GM18520 (cell line): ENCODE results near the gene NID2.

Experiments
- ATAC-seq: cut with Tn5 transposase; IDR thresholded peaks from one replicate; pipeline ENCODE4 v1.9.1; 2021; ENCODE audit not compliant: unreplicated experiment

The NID2 gene

DNA sequence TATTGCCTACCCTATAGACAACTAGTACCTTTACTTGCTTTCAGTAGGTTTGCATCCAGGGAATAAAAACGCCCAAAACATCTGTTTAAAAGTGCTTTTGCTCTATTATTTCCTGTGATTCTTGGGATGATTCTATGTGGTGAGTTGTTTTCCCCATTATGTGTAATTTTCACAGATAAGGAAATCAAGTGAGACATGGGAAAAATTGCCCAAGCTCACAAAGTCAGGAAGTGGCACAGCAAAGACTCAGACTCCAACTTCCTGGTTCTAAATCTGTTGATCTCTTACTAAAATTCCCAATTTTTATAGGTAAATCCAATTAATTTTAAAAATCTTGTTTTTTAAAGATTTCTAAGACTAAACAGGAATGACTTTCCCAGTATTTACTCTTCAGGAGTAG, 39.0 kb downstream of the NID2 start:
- ATAC-seq = no peak

DNA sequence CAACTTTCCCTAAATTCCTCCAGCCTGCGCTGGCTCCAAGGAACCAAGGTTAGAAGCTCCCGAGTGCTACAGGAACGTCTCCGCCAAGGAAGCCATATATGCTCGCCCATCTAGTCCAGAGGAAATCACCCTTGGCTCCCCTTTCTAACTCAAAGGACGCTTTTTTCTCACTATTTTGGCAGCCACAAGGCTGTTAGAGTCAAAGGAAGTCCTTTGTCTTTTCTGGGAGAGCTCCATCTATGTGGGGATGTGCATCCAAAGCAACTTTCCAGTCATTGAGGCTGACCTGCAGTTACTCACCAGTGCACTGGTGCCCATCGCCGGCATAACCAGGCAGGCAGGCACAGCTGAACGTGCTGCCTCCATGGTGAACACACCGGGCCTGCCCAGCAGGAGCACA, 42.0 kb downstream of the NID2 start:
- ATAC-seq = no peak

DNA sequence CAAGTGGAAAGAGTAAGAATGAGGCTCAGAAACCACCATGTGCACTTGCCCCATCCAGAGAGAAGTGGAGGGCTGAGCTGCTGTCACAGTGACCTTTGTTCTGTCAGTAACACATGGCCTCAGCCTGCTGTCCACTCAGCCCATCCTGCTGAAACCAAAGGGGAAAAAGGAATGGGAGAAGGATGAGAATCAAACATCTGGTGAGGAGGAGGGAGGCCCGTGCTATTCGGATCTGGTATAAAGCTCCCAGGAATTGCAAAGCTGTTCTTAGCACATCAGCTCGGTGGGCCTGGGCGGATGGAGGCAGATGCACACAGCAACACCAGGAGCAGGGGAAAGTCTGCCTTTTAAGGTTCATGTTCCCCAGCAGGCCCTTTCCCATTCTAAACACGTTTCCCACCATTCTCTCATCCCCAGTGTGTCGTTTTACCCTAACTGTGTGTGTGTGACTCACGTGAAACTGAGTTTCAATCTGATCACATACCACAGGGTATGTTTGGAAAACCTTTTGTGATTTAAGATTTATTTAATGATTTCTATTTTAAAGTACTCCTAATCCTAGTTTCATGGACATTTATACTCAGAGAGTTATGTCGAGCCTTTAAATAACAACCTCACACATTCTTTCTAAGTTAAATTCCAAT, 42.7 kb downstream of the NID2 start:
- ATAC-seq = no peak

DNA sequence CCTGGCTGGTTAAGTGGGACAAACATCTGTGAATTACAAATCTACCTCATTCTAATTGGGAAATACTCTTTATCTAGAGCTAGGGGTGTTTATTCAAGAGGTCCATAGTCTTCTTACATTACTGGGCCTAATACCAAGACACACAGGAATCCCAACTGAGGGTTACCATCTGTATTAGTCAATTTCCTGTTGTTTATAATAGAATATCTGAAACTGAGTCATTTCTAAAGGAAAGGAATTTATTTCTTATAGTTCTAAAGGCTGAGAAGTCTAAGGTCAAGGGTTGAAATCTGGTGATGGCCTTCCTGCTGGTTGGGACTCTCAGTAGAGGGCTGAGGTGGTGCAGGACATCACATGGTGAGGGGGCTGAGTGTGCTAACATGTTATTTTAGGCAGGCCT, 43.5 kb downstream of the NID2 start:
- ATAC-seq = no peak

DNA sequence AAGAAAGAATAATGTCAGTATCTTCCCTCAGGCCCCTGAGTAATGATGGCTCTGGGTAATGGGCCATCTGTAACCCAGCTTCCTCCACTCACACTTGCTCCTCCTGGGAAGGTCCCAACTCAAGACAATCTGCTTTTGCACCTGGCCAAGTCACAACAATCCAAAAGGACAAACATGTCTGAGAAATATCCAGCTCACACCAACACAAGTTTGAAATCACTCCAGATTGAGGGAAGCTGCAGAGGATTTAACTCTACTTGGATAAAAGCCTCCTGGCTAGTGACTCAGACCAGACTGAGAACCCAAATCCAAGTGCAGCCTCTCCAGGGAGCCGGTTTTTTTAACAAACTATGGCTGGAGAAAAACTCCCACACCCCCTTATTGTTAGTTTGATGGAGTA, 45.3 kb downstream of the NID2 start:
- no peak for ATAC-seq

DNA sequence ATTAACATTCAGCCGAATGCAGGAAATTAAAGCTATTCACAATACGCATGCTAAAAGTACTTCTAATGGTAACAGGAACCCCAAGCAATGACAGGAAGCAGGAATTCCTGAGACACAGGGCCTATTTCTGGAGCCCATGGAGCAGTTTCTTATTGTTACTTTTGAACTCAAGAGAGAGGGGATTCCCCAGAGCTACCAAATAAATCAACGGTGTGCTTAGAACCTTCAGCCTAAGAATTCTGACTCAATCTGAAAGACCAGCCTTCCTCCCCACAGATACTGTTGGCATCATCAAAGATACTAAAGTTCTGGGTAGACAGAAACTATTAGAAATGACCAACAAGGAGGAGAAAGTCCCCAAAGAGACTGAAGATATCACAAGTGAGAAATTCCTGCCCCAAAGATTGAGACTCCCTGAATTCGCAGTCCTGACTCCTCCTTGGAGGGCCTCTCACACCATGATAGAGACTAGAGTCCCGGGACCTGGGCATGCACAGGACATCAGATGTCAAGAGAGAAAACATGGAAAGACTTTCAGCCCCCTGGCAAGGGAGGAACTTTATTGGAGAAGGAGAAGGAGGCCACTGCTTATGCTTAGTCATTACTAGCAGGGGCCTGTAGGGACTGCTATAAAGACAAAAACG, 46.8 kb downstream of the NID2 start:
- no peak for ATAC-seq

DNA sequence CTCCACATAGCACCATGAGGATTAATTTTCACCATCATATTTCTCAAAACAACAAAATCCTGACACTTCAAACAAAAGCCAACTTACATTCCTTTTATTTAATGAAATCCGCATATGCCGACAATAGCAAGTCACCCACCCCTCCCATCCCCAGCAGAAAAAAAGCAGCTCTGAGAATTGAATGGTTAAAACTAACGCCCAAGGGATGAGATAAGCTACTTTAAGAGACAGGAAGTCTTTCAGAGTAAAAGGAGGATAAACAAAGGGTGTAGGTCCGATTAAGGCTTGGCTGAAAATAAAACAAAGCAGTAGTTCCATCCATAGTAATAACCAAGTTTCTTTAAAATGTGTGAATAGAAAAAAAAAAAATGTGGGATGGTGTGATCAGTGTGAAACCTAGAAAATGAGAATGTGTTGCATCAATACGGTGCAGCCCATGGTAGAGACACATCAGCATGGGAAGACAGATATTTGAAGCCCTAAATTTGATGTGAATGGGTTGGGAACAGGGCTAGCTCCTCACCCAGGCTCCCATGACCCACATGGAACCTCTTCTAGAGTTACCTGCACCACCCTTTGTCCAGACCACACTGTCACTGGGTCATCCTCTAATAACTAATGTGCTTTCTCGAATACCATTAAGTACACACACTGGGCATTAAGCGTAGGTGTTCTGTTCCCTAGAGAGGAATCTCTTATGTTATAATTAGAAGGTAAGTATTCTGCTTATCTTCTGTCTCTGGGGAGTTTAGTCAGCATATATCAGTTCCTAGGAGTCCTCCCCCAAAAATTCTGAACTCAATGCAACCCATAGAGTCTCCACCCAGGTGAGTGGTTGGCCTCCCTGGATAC, 47.8 kb downstream of the NID2 start:
- ATAC-seq = no peak

DNA sequence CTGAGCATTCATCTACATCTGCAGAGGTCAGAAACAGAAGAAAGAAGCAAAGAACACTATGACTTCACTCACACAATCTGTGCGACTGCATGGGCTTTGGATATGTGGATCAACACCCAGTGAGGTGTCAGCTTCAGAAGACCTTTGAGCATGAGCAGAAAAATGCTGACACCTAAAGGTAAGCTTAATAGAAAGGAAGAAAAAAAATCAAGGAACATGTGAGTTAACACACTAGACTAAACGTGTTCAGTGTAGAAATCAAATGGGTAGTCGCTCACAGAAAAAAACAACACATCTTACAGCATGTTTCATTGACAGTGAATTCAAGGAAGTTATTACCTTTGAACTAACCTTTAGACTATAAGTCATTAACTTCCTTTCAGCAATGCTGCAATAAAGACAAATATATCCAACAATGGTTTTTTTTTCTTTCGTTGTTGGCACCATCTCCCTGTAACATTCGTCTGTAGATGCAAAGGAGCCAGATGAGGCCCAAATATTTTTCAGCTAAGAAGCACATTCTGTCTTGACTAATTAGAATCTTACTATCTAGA, 48.6 kb downstream of the NID2 start:
- ATAC-seq = no peak

DNA sequence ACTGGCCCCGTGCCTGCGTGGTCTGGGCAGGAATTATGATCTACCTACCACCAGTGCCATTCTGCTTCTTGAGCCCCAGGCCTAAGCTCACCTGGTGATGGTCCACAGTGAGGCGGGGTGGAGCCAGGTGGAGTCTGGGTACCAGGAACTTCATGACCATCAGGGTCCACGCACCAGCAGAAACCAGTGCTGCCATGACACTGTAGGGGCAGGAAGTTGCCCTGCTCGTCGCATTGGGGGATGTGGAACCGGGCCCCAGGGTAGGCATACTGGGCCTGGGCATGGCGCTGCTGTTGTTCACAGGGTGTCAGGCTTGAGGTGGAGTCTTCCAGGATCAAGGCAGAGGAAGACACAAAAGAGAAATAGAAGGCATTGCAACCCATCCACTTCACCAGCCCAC, 49.9 kb downstream of the NID2 start:
- ATAC-seq = no peak

DNA sequence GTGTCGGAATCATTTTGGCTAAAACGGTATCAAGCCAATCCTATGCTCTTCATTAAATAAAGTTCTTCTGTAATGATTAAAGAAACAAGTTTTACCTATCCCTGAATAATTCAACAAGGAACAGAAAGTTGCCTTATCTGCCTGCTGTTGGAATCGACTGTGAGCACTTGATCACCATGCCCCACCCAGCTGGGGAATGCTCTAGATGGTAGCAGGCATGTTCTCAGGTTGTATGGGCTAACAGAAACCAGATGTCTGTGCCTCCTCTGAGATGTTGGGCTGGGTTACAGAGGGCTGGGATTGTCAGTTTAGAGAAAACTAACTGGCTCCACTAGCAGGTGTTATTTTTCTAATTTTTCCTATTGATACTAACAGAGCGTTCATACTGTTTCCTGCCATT, 50.6 kb downstream of the NID2 start:
- ATAC-seq = no peak

DNA sequence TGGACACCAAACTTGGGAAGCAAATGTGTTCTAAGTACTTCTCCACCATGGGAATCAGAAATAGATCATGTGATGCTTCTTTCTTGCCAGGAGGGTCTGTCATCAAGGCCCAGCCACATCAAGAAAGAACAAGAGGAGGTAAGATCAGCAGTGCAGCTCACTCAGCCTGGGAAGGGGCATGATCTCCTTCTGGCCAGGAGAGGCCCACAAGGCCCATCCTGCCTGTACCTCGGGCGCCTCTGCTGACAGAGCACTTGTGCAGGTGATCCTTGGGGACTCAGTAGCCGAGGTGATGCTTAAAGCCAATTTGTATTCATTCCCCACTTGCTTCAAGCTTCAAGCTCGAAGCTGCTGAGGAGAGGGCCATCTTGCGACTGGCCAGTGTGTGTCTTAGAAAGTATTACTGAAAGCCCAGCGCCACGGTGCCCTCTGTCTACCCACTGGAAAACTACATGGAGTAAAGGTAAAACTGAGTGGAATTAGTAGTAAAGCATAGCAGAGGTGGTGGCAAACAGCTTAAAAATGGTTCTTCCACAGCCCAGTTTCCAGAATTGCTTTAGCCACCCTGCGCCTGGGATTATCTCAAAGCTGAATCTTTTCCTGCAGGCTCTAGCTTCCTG, 53.3 kb downstream of the NID2 start:
- ATAC-seq = no peak

DNA sequence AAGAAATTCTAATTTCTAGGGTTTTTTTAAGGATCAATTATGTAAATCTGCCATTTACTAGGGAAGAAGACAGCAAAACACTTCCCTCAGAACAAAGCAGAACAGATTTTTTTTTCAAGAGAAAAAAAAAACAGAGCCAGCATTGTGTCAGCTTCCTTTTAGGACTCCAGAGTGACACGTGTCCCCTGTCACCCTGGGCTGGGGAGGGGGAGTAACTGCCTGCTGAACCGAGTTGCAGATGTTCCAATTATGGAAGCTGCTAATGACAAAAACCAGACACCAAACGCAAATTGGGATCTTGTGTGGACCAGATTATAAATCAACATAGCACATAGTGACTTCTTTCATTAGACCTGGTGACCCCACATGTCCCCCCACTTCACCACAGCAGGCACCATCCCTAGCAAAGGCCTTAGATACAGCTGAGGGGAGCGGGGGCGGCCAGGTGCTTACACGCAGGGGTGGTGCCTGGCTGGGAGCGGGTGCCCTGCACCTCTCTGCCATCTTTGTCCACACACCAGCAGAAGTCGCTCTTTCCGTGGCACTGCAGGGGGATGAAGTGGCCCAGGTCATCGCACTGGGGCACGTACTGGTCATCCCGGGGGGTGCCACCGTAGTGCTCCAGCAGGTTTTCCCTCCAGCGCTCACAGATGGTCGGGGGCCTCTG, 54.1 kb downstream of the NID2 start:
- ATAC-seq = no peak

DNA sequence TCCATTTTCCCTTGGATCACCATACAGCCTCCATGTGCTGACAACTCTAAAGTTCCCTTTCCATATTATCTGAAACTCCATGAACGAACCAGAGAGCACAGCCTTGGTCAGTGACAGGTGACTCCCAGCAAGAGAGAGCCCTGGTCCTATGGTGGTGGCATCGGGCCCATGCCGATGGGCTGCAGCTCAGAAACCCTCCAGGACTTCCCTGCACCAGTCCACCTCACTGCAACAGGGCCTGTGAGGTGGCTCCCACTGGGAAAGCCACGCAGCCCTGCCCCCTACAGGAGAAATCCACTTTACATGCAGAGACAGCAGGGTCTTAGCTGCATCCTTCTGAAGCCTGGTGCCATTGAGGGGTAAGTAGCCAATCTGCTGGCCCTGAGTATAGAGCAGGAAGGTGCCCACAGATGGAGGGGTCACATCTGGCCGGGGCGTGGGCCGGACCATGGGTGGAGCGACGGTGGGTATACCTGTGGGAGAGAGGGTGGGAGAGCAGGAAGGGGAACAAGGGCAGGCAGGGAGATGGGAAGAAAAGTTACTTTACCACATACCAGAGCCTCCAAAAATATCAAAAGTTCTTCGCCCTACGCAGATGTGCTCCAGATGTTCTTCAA, 54.8 kb downstream of the NID2 start:
- ATAC-seq = no peak

DNA sequence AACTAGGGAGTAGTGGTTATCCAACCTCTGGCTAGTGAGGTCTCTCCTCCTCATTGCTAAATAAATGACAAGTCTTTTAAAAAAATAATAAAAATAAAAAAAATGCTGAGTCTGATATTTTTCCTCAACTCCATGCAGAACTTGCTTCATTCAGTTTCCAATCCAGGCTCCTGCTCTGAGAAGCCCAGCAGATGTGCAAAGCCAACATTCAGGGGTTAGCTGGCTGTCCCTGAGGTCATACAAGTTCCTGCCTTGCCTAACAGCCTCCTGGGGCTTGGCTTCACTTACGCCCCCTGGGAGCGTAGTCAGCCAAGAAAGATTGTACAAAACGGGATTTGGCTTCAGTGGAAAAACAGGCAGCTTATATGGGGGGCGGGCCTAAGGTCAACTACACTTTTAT, 56.2 kb downstream of the NID2 start:
- no peak for ATAC-seq

DNA sequence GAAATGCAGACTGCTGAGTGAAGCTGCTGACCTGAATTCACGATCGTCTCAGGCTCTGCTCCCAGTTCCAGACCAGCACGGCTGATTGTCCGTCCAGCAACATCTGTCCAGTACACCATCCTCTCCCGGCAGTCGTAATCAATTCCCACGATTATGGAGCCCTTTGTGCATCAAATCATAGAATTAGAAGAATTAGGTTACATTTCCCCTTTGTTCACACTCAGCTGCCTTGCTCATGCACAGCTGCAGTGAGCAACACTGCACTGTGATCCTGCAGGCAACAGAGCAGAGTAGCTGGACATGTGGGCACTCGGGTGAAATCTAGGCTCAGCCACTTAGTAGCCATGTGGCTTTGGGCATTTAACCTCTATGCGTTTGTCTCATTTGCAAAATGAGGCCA, 57.3 kb downstream of the NID2 start:
- ATAC-seq = no peak

DNA sequence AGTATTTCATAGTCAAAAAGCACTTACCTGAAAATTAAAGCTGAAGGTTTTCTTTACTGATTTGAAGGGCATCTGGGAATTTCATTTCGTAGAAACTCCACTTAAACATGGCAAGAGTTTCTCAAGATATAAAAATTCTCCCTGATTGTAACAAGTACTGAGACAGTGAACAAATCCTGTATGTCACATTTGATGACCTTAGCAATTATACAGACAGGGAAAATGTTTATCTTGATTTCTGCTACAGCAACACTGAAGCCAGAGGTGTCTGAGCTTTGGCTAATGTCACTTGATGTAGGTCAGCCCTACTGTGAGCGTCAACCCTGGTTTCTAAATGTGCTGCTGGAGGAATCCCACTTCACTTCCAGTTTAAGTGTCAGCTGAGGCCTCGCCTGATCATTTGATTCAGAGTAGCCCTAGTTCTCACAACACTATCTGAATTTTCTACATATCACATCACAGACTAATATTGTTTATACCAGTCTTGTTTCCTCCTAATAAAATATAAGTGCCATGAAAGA, 58.6 kb downstream of the NID2 start:
- no peak for ATAC-seq

DNA sequence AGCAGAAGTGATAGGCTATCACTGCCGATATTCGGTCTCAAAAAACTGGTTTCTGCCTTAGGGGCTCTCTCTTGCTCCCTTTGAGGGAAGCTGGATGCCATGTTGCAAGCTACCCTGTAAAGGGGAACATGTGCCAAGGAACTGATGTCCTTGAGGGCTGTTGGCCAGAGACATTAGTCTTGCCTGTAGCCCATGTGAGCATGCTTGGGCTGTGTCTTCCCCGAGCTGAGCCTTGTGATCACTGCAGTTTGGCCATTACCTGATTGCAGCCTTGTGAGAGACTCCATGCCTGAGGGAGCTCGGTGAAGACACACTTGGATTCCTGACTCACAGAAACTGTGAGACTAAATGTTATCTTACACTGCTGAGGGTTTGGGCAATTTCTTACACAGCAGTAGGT, 60.7 kb downstream of the NID2 start:
- no peak for ATAC-seq

DNA sequence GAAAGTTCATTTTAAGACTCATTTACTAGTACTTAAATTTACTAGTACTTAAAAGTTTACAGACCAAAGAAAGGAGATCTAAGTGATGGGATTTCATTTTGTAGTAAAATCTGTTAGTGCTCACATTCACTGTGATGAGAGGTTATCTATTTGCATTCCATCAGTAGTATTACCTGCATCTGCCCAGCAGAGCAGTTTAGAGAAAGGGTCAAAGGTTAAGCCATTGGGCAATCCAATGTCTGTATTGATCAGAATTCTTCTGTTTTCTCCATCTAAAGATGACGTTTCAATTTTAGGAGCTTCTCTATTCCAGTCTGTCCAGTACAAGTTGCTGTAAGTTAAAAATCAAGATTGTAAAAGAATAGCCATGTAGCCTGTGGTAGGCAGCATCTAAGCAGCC, 61.2 kb downstream of the NID2 start:
- ATAC-seq = no peak

DNA sequence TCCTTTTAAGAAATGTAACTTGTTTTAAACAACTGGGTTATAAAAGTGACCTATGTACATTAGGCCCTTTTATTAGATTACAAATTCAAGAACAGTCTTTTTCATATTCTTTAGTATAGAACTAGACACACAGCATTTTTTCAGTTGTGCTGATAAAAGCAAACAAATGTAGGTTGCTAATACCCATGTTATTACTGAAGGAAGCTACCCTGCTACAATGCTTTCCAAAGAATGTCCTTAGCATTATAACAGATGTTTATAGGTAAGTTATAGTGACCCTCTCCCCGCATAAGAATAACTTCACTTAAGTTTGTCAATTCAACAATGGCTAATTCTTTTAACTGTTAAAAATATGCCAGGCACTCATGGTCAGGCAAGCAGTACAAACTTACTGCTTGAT, 61.6 kb downstream of the NID2 start:
- no peak for ATAC-seq

DNA sequence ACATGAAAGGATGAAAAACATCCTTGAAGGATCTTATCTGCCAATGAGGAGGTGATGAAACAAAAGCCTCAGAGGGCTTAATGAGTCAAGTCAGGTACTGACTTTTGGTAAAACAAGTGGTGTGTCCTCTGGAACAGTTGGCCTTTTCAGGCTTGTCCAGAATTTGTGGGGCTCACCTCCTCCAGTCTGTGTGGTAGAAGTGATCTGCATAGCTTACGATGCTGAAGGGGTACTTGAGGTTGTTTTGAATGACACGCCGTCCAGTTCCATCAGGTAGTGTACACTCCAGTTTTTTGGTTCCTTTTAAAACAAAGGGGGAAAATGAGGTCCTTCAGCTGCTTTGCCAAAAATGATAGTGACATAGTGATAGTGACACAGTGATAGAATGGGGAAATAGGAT, 62.5 kb downstream of the NID2 start:
- no peak for ATAC-seq
